ENCODE measurements around the gene SEC16B. TPM values are rescaled to one million over a fixed set of nuclear protein-coding genes. Genes with fewer than 3 reads are reported as not detected.

The SEC16B gene
- total and polyA plus RNA-seq, 2 of the 13 experiments (the other 11 are each of a cell fraction or from before 2014, with no cell fraction given), result 4.6 to 5.8 TPM

DNA sequence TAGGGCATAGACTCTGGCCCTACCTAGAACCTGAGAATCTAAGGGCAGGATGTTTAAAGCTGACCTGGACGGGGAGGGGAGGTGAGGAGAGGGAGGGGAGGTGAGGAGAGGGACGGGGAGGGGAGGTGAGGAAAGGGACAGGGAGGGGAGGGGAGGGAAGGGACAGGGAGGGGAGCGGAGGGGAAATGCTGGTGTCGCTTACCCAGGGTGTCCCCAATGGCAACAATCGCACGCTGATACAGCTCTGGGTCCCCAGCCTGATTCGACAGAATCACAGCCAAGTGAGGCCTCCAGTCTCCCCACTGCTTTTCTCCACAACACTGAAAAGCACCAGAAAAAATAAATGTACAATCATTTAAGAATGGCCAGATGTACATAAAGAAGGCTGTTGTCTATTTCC is 22.2 kb downstream of the SEC16B start (continued):
- TF ChIP-seq, protein P1, sequence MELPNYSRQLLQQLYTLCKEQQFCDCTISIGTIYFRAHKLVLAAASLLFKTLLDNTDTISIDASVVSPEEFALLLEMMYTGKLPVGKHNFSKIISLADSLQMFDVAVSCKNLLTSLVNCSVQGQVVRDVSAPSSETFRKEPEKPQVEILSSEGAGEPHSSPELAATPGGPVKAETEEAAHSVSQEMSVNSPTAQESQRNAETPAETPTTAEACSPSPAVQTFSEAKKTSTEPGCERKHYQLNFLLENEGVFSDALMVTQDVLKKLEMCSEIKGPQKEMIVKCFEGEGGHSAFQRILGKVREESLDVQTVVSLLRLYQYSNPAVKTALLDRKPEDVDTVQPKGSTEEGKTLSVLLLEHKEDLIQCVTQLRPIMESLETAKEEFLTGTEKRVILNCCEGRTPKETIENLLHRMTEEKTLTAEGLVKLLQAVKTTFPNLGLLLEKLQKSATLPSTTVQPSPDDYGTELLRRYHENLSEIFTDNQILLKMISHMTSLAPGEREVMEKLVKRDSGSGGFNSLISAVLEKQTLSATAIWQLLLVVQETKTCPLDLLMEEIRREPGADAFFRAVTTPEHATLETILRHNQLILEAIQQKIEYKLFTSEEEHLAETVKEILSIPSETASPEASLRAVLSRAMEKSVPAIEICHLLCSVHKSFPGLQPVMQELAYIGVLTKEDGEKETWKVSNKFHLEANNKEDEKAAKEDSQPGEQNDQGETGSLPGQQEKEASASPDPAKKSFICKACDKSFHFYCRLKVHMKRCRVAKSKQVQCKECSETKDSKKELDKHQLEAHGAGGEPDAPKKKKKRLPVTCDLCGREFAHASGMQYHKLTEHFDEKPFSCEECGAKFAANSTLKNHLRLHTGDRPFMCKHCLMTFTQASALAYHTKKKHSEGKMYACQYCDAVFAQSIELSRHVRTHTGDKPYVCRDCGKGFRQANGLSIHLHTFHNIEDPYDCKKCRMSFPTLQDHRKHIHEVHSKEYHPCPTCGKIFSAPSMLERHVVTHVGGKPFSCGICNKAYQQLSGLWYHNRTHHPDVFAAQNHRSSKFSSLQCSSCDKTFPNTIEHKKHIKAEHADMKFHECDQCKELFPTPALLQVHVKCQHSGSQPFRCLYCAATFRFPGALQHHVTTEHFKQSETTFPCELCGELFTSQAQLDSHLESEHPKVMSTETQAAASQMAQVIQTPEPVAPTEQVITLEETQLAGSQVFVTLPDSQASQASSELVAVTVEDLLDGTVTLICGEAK (IDR thresholded peaks at IDR 0.05), result no peak
- TF ChIP-seq, protein P1 (CRISPR knock-in tag; IDR thresholded peaks at IDR 0.05), result no peak
- 0 out of 2 replicates have a peak, but pooled peaks have one; percentile 53 for TF ChIP-seq PCBP1 (IDR thresholded peaks at IDR 0.05; ENCODE audit: borderline replicate concordance, low read depth, low read length)

Measured in HepG2 (cell line).